HG03095 (cell line): ENCODE measurements around the gene SPATS2.

ENCODE experiments used
- ATAC-seq: cut with Tn5 transposase; IDR thresholded peaks from one replicate; pipeline ENCODE4 v1.9.1; 2021; ENCODE audit warnings: moderate library complexity; ENCODE audit not compliant: unreplicated experiment

Gene SPATS2

DNA sequence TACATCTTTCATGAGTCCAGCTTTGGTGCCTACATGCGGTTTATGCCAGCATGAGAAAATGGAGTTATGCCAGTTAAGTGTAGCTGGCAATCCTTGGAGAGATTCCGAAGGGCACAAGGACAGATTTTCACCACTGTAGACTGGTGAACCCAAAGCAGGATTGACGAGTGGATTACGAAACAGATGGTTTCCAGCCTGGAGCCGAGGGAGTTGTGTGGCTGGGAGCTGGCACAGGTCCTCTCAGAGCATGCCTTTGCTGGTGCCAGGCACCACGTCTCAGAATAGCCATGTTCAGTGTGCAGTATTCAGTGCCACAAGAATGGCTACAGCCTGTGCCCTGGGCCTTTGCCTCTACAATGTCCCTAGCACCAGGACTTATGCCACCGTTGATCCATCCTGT, 184.8 kb downstream of the SPATS2 start:
- ATAC-seq: no peak

DNA sequence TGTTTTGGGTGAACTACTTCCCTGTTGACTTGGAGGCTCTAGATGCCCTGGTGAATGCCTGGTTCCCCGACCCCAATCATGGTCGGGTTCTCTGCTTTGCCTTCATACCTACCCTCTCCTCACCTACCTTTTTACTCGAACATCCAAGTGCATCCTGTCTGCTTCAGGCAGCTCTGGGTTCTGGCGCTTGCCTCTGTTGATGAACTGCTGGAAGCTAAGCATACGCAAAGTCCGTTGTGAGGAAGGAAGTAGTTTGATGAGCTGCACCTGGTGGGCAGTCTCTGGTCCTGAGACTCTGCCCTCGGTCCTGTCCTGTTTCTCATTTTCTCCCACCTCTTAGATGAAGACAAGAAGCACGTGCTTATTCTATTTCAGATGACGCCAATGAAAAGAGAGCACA, 185.2 kb downstream of the SPATS2 start:
- ATAC-seq: no peak

DNA sequence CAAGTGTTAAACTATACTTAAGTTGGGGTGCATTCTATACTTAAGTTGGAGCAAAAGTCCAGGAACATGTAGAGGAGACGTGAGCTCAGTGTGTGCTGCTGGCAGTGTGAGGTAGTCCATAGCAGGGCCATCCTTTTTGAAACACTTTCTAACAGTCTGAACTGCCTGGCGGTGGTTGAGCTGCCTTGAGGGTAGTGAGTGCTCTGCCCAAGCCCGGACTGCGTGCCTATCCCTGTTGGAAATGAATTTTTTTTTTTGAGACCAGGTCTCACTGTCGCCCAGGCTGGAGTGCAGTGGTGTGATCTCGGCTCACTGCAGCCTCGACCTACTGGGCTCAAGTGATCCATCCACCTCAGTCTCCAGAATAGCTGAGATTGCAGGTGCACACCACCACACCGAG, 185.6 kb downstream of the SPATS2 start:
- ATAC-seq: no peak

DNA sequence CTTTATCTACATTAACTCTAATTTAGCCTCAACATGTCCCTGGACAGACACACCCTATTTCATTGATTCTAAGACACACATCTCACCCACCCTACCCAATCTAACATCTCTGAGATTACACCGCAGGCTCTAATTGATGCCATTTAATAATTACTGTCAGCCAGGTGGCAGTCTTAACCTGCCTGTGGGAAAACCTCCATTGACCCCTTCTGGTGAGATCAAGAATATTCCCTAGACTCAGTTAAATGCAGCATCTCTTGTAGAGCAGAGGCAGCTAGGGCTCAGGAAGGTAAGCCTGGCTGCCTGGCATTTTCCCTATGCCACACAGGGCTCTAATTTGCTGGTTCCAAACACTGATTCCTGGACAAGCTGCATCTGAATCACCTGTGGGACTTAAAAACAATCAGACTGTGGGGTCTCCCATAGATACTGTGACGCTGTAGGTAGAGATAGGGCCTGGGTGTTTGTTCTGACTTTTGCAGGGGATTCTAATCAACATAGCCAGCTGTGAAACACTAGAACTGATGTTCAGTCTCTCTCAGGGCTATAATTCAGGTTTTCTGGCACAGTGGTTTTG, 186.3 kb downstream of the SPATS2 start:
- ATAC-seq: no peak

DNA sequence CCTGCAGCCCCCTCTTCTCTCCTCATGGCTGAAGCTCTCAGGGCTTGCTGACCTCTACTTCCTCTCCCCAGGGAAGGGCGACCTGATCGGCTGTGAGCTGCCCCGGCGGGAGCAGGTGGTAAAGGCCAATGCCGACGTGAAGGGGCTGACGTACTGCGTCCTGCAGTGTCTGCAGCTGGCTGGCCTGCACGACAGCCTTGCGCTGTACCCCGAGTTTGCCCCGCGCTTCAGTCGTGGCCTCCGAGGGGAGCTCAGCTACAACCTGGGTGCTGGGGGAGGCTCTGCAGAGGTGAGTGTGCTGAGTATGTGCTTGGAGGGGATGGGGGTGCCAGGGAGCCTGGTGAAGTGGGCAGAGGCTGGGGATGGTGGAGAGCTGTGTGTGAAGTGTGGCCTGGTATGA, 187.0 kb downstream of the SPATS2 start:
- ATAC-seq: no peak

DNA sequence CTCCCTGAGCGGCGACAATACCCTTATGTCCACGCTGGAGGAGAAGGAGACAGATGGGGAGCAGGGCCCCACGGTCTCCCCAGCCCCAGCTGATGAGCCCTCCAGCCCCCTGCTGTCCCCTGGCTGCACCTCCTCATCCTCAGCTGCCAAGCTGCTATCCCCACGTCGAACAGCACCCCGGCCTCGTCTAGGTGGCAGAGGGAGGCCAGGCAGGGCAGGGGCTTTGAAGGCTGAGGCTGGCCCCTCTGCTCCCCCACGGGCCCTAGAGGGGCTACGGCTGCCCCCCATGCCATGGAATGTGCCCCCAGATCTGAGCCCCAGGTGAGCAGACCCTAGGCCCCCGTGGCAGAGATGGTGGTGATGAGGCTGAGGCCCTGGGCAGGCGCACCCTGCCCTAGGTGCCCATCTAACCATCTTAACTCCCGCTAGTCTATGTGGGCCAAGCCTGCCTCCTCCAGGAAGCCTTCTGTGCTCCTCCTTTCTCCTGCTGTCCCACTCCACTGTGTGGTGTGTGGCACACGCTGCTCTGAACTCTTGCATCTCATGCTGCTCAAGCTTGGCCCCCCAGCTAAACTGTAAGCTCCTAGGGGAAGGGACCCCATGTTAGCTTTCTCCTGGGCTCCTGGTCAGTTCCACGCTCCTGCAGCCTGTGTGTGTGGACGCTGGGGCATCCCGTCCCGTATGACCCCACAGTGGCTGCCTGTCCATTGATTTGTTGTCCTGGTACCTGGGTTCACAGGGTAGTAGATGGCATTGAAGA, 188.5 kb downstream of the SPATS2 start:
- no peak for ATAC-seq

DNA sequence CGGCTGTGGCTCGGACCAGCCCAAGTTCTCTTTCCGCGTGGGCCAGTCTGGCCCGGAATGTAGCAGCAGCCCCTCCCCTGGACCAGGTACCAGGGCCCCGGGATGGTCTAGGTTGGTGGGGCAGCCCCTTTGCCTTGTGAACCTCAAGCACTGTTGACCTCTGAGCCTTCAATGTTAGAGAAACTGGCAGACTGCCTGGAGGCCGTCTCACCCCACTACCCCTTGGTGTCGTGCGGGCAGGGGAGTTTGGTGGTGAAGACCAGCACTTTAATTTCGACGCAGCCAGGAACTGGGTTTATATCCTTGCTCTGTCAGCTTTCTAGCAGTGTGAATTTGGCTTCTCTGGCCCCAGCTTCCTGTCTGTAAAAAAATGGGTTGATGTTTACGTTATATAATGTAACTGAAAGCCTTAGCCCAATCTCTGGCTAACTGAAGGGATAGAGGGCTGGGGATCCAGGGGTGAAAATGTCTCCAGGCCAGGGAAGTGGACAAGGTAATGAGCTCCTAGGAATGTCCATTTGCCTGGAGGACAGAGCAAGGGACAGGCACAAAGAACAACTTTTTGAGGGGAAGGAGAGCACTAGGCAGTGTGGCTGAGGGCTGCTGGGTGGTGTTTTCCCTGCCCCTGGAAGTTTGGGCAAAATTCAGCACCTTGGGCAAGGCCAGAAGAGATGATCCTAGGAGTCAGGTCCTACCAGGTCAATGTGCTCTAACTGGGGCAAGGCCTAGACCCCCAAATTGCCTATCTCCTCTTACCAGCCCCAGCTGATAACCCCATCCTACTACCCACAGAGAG, 189.3 kb downstream of the SPATS2 start:
- no peak for ATAC-seq

DNA sequence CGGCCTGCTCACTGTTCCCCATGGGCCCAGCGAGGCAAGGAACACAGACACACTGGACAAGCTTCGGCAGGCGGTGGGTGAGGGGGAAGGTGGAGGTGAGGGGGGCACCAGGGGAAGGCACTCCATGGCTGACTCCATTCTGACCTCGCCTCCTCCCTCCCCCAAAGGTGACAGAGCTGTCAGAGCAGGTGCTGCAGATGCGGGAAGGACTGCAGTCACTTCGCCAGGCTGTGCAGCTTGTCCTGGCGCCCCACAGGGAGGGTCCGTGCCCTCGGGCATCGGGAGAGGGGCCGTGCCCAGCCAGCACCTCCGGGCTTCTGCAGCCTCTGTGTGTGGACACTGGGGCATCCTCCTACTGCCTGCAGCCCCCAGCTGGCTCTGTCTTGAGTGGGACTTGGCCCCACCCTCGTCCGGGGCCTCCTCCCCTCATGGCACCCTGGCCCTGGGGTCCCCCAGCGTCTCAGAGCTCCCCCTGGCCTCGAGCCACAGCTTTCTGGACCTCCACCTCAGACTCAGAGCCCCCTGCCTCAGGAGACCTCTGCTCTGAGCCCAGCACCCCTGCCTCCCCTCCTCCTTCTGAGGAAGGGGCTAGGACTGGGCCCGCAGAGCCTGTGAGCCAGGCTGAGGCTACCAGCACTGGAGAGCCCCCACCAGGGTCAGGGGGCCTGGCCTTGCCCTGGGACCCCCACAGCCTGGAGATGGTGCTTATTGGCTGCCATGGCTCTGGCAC, 190.1 kb downstream of the SPATS2 start:
- ATAC-seq: no peak

DNA sequence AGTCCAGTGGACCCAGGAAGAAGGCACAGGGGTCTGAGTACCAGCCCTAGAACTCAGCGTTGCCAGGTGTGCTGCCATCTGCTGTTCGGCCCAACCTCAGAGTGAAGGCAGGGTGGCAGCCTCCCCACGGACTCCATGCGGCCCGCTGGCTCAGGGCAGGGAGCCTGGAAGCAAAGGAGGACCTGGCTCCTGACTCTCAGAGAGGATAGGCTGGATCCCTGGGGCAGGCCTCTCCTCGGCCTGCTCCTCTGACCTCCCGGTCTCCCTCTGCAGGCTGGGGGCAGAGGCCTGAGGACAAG, 190.6 kb downstream of the SPATS2 start:
- ATAC-seq: no peak

DNA sequence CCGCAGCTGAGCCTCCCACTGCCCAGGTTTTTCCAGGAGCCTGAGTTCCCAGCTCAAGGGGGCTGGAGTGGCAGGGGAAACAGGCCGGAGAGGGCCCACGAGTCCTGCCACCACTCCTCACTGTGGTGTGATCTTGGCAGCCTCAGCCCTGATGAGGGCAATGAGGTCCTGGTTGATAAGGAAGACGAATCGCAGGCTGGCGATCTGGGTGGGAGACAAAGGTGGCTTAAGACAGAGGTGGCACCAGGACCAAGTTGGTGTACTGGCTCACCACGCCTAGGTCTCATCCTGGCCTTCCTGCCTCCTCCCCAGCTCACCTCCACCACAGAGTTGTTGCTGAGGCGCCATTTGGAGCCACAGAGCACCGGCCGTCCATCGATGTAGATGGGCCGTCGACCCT, 191.3 kb downstream of the SPATS2 start:
- ATAC-seq: no peak

DNA sequence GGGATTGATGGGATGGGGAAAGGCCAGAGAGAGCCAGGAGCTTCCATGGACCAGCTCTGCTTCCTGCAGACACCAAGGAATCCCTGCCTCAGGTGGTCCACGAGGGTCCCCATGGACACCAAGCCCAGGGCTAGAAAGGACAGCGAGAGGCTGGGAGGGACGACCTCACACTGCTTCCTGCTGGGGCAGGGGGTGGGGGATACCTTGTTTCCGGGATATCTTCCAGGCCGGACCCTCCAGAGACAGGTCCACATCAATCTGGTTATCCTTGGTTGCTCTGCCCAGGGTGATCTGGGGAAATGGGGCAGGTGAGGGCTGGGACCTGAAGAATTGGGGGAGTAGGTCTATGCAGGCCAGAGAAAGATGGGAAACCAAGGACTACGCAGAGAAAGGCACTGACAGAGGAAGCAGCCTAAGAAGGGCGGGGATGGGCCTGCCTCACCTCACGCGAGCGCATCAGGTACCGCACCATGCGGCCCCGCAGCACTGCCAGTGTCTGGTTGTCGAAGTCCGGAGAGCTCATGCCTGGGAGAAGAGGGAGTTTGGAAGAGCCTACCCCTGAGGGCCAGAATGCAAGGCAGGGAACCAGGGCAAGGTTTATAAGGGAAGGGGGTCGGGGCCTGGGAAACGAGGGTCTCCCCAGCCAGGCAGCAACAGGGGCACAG, 191.9 kb downstream of the SPATS2 start:
- no peak for ATAC-seq

DNA sequence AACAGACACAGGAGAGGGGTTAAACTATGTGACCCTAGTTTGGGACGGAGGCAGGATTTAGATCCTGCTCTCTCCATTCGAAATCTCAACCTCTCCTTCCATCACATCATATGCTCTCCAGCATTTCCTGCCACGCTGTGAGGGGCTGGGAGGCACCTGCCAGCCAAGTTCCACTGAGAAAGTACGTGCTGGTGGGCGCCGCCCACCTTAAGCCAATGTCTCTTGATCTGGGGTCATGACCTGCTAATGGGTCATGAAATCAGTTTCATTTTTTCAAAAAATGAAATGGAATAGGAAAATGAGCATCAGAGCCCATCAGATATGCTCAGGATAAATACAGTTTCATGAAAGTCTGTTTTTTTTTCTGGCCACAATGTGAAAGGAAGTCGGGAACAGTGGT, 193.4 kb downstream of the SPATS2 start:
- no peak for ATAC-seq

DNA sequence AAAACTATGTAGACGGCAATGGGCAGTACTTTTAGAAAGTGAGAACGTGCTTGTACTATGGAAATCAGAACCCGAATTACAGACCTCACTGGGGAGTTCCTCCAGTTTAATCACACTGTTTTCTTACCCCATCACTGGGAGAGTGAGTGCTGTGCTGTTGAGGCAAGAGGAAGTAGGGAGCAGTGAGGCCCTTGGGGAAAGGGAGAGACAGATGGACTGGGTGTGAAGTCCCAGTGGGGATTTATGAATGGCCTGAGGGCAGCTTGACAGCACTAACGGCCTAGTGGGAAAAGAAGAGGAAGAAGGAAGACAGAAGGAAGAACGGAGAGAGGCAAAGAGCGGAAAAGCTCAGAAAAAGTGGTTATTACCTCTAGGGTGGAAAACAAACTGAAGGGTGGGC, 195.0 kb downstream of the SPATS2 start:
- no peak for ATAC-seq

DNA sequence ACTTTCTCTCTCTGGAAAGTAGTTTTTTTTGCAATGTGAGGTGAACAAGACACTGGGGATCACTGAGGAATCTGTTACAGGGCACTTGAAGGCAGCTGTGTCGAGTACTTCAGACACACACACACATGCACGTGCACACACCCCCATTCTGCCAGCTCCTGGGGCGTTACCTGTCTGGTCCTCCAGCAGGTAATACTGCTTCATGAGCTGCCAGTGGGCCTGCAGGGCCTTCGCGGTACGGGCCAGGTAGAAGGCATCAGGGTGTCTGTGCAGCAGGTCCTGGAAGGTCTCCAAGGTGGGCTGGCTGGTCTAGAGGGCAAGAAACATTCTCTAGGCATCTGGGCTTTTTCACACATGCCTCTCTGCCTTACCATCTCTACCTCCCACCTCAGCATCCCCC, 195.6 kb downstream of the SPATS2 start:
- ATAC-seq: no peak

DNA sequence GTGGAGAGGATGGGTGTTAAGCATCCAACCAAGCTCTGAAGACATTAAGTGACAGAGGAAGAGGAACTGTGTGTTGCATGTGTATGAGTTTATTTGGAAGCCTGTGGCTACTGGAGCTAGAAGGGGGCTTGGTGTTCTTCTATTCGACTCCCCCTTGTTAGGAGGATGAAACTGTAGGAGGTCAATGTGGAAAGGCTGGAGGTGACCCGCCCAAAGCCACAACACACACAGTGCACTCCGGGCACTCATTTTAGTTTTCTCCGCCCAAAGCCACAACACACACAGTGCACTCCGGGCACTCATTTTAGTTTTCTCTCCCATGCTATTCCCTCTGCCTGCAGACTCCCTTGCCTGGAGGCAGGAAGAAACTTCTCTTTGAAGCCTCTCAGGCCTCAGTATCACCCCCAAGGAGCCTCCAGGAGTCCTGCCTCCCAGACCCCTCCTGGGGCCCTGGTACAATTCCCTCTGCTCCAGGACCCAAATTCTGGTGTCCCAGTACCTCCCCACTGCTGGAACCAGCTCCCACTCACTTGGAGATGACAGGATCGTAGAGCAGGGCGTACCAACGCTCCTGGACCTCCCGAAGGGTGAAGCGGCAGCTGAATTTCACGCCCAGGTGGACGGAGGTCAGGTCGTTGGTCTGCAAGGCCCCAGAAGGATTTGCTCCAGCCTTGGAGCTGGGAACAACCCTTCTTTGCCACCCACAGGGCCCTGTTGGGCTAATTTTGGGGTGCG, 196.9 kb downstream of the SPATS2 start:
- ATAC-seq: no peak

DNA sequence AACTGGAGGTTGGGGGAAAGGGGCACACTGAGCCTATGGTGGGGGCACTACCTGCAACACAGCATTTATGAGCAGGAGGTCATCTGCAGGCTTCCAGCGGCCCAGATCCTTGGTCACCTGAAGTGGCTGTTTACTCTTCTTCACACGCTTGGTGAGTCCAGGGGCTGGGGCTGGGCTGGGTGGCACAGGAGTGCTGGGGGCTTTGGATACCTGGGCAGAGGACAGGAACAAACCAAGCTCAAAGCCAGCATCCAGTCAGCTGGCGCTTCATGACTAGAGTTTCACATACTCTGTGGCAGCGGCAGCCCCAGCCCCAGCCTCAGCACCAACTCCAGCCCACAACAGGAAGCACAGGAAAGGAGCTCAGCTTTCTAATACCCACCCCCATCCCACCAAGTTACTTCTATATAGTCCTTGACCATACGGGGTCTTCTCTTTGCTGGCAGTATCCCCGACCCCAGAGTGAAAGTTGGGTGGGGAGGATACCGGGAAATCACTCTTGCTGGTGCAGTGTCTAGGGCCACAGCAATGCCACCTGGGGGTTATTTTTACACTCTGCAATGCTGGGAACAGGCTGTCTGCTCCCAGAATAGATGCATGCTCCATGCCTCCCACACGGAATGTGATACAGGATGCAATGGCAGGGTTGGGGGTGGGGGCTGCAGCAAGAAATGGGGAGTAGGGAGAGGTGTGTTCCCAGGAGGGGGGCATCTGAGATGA, 197.6 kb downstream of the SPATS2 start:
- ATAC-seq: no peak

DNA sequence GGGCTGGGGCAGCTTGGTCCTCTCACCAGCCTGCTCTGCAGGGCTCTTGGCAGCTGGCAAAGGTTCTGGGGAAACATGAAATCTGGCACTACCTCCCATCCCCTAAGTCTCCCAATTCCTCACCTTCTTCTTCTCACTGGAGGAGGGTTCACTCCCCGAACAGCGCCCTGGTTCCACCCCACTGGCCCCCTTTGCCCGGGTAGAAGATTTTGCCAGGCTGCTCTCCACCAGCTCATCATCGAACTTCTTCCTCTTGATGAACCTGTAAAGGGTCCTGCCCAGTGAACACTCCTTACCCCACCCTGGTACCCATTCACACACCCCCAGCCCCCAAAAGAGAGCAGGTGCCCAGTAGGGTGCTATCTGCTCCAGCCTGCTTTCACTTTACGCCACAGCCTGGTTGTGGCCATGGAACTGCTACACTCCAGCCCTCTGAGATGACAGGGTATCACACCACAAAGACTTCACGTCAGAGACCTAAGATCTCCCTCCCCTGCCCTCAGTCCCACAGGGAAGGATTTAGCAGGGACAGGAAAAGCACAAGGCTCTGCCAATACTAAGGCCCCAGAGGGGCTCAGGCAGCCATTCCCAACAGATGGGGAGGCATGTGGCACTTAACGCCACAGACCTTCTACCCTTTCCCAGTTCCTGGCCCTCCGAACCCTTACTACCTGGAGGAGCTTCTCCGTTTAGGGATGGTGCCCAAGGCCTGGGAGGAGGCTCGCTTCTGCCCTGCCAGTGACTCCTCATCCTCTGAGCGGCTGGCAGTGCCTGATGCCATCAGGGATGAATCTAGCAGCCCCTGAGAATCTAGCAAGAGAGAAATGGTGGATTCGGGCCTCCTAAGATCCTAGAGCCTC, 198.4 kb downstream of the SPATS2 start:
- no peak for ATAC-seq

DNA sequence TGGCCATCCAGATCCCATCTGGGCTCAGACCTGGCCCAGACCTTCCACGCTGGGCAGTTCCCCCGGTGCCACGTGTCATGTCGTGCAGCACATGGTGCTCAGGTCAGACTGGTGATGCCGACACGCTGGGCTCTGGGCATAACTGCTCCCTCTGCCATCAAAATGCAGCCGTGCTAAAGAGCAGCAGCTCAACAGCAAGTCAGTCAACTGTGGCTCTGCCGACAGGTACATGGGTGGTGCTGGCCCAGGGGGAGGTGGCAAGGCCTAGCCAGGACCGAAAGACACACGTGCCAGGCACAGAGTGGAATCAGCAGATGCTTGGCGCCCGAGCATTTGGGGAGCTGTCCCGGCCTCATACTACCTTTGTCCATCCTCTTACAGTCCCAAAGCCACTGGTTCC, 199.1 kb downstream of the SPATS2 start:
- ATAC-seq: no peak

DNA sequence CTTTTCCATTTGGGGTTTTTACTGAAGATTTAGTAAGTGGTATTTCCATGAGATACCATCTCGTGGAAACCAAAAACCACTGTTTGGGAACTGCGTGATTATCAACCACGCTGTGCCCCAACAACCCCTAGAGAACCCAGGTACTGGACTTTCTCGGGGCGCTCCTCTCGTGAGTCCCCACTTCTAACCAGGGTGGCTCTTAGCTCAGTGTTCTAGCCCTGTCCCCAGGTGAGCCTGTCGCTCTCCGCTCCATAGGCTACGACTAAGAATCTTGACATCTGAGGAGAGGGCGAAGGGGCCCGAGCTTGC, 200.0 kb downstream of the SPATS2 start:
- no peak for ATAC-seq
